COLO829 (cell line): ENCODE results near the gene CTSF.
A peak's percentile ranks its signal among the peaks of the same experiment; 100 is the strongest.
"Not testable (repeated sequence)": the region's sequence is repeated elsewhere in the genome, so short reads cannot be mapped to it uniquely, and the experiment has no call there.

Experiments used
- DNase-seq: peaks from one replicate; pipeline ENCODE4 v3.0.0; 2012; ENCODE audit warnings: low spot score

The CTSF gene

DNA sequence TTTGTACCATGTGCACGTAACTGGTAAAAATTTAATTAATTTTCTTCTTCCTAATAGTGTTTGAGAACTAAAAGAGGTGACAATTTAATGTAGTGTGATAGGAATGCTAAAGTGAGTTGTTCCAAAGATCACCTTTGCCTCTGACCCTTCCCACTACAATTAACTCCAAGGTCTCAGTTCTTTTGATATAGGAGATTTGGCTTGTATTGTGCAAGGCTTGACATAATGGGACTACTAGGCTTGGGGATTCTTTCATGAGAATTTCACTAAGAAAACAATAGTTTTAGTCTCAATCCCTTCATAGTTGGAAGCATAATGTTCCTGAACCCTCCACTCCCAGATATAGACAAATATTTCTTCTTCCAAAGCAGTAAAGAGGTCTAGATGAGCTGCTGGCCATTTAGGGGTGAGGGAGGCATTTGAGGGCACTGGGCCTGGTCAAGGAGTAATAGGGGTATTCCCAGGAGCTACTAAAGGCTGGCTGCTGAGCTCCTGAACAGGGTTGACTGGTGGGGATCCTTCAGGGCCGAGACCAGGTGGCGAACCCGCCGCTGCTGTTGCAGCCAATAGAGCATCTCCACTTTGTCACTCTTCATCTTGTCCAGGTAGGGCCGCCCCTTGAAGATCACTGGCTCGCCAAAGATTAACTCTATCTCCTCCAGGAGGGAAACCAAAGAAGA, 21.7 kb upstream of the CTSF start:
- no peak for DNase-seq

DNA sequence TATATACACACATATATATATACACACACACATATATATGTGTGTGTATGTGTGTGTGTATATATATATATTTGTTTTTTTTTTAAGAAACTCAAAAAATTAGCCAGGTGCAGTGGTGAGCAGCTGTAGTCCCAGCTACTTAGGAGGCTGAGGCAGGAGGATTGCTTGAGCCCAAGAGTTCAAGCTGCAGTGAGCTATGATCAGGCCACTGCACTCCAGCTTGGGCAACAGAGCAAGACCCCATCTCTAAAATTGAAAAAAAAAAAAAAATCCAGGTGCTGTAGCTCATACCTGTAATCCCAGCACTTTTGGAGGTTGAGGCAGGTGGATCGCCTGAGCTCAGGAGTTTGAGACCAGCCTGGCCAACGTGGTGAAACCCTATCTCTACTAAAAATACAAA, 20.9 kb upstream of the CTSF start:
- DNase-seq, result not testable (repeated sequence)

DNA sequence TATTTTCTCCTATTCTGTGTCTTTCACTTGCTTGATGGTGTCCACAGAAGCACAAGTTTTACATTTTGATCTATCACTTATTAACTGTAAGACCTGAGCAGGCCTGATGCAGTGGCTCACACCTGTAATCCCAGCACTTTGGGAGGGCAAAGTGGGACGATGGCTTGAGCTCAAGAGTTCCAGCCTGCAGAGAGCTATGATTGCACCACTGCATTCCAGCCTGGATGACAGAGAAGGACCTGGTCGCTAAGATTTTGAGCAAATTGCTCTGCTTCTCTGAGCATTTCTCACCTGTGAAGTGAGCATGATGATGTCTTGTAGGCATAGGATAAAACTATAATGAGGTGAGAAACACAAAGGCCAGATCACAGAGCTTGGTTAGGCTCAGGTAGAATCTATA, 17.7 kb upstream of the CTSF start:
- DNase-seq, result no peak

DNA sequence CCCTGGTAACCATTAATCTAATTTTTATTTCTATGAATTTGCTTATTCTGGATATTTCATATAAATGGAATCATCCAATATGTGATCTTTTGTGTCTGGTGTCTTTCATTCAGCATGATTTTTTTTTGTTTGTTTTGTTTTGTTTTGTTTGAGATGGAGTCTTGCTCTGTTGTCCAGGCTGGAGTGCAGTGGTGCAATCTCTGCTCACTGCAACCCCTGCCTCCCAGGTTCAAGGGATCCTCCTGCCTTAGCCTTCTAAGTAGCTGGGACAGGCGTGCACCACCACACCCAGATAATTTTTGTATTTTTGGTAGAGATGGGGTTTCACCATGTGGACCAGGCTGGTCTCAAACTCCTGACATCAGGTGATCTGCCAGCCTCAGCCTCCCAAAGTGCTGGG, 17.0 kb upstream of the CTSF start:
- DNase-seq, result not testable (repeated sequence)

DNA sequence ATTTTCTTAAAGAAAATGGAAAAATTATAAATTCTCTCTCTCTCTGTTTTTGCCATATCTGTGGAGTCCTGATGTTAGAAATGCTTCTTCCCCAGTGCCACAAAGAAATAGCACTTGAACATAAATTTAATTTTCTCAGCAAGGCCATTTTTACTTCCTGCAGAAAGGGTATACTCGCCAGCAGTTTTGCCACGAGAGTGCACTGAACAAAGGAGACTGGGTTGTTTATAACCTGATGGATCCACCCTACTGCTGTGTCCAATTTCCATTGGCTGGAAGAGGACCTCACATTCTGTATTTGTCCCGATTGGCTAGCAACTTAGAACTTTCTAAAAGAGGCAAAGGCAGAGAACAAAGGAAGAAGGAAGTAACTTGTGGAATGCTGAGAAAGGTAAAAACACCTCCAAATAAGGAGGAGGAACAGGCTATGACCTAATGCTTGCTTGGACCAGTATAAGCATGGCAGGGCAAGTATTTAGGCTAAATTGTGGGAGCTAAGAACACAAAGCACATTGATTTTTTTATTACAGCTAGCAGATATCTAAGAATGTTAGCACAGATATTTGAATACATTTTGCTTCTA, 14.2 kb upstream of the CTSF start:
- DNase-seq, result not testable (repeated sequence)

DNA sequence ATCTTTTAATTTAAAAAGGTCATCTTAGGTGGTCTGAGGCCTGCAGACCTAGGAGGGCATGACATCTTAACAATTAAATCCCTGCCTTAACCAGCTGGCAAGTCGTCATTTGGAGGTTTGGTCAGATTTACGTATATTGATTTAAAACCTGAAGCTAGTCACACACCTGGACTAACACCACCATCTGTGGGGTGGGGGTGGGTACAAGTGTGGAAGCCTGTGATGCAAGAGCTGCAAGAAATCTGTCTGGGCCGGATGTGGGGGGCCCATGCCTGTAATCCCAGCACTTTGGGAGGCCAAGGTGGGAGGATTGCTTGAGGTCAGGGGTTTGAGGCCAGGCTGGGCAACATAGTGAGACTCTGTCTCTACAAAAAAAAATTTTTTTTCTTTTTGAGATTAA, 12.9 kb upstream of the CTSF start:
- no peak for DNase-seq

DNA sequence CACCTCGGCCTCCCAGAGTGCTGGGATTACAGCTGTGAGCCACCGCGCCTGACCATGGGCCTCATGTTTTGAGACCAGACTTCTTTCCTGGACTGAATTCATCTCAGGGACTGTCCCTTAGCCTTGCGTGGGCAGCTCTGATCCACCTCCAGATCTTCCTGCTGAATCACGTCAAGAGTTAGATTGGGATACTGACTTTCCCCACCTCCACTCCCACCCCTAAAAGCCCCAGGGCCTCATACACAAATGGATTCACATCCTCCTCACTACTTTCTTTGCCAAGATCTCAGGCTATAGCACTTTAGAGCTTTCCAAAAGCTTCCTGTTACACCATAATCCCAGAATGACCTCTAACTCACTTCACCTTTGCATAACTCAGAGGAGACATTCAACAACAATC, 12.4 kb upstream of the CTSF start:
- no peak for DNase-seq

DNA sequence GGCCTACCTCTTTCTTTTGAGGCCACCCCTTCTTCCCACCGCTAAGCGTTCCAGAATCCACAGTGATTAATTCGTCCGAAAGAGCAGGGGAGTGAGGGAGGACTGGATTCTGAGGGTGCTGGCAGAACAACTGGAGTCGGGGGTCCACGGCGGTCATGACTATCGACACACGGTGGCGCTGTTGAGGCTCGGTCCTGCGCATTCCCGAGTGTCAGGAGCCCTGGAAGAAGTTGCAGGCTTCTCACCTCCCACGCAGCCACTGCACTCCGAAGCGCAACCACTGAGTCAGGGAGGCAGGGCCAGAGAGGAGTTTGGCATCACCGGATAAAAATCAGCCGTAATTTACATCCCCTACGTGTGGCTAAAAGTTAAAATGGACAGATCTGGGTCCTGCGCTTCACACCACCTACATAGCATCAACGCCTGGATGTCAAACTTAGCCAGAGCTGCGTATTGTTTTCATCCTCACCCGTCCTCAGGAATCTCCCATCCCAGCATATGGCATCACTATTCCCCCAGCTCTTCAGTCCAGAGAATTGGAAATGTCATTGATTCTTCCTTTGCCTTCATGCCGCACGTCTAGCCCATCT, 10.7 kb upstream of the CTSF start:
- DNase-seq, result peak; percentile 77

DNA sequence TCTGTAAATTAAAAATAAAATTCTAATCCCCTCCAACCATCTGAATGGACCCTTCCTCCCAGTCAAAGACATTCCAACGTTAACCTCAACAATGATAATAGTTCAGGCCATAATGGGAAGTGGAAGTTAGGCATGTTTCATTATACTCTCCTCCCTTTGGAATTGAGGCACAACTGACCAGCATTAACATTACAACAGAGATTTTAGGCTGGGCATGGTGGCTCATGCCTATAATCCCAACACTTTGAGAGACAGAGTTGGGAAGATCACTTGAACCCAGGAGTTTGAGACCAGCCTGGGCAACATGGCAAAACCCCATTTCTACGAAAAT, 2.4 kb upstream of the CTSF start:
- no peak for DNase-seq

DNA sequence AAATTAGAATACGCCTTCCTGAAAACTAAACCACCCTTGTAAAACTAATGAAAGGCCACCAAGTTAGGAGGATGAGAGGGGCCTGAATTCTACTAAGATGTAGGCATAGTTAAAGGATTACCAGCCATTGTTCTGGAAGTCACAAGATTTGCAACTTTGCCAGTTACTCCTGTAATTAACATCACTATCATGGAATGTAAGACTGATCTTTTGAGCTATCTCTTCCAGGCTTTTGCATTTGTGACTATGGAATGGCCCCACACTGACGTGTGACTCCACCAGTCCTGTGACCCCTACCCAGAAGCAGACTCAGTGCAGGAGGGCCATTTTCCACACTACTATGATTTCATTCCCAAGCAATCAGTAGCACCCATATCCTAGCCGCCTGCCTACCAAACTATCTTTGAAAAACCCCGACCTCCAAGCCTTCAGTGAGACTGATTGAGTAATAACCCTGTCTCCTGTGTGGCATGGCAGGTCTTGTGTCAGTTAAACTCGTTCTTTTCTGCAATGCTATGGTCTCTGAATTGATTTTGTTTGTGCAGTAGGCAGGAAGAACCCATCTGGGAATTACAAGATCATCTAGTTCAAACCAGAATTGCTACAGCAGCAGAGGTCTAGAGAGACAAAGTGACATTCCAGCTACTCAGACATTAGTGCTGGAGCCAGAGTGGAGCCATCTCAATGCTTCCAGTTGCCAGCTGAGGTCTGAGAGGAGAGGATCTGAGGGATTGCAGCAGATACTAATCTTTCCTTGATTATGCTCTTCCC, 1.9 kb upstream of the CTSF start:
- no peak for DNase-seq

DNA sequence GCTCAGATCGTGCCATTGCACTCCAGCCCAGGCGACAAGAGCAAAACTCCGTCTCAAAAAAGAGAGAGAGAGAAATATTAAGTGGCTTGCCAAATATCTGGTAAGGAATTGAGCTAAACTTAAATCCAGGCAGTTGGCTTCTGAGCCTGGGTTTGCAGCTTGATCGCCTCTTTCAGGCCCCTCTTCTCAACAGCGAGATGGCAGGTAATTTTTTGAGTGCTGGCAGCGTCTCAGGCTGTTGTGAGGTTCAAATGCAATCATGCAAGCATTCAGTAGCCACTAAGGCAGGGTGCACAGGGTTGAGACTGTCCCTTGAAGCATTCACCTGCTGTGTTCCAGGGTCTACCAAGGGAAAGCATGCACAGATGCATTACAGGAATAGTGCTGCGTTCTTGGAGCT, 670 bp upstream of the CTSF start:
- no peak for DNase-seq

DNA sequence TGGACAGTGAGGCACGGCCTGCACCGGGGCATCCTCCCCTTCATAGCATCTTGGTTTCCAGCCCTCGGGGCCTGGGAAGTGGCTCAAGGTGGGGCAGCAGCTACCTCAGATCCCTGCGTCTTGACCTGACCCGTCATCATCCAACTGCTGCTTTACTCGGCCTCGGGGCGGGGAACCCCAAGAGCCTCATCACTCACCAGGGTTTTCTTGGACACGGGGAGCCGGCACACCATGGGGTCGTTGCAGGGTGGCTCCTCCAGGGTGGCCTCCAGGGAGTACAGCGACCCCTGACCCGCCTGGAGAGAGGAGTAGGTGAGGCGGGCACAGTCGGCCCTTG, 651 bp downstream of the CTSF start:
- DNase-seq, result no peak

DNA sequence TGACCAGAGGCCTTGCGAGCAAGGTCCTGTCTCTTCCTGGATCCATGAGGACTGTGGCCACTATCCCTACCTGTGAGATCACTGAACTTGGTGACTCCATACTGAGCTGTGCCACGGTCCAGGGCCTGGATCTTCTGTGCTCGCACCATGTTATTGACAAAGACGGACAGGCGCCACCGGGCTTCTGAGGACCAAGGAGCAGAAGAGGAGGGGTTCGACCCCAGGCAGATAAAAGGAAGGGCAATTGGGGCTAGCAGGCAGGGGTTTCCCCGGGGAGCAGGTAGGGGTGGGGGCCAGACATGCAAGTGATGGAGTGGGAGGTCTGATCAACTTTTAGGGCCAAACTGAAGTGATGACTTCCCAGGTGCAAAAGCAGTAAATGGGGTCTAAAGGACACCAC, 2.2 kb downstream of the CTSF start:
- no peak for DNase-seq

DNA sequence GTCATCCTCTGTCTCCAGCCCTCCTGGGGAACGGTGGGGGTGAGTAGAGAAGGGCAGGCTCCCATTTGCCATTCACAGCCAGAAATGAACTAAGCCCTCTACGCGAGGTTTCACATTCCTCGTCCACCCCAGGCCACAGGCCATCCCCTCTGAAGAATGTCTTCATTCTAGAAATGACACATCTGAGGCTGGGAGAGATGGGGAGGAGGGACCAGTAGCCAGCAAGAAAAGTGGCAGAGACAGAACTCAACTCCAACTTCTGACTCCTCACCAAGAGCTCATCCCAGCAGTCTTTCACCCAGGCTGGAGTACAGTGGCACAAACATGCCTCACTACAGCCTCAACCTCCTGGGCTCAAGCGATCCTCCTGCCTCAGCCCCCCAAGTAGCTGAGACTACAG, 3.4 kb downstream of the CTSF start:
- DNase-seq, result no peak

DNA sequence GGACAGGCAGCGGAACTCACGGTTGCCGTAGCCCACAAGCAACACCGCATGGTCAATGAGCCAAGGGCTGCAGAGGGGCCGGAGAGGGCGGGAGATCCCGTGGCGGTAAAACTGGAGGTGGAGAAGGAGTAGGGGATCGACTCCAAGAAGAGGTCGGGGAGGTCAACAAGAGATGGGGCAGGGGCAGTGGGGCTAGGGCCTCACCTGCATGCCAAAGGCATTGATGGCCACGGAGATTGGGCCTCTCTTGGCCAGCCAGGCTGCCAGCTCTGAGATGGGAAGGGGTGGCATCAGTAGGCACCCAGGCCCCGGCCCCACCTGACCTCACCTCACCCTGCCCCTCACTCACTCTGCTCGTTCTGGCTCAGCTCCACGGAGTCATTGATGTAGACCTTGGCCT, 3.9 kb downstream of the CTSF start:
- no peak for DNase-seq

DNA sequence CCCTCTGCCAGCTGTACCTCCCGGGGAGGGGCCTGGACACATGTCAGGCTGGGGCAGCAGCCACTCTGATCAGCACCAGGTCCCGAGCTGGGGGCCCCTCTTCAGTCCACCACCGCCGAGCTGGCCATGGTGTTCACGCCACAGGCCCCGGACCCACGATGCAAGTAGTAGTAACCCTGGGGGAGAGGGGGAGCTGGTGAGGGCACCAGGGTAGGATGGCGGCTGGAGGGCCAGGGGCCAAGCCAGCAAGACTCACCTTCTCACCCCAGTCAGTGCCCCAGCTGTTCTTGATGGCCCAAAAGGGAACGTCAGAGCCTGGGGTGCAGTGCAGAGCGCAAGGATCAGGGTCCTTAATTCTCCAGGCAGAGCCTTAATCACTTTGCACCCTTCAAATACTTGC, 4.6 kb downstream of the CTSF start:
- no peak for DNase-seq

DNA sequence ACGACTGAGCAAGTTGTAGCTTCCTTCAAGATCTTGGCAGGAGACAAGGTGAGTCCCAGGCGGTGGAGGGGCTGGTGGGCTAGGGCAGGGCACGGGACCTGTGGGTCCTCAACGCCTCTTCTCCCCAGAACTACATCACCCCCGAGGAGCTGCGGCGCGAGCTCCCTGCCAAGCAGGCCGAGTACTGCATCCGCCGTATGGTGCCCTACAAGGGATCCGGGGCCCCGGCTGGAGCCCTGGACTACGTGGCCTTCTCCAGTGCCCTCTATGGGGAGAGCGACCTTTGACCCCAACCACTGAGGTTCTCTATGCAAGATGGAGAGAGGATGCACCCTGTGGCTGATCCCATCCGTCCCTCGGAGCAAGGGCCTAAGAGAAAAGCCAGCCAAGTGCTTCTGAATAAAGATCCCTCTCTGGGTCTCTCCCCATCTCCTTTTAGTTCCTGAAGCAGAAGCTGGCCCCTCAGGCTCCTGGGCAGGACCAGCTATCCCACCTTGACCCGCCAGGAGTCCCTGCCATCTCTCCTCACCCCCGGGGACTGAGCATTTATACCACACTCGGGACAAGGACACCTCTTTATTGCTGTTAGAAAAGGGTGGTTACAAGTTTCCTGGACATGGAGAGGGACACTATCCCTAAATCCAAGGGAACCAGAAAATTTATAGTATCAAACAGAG, 5.4 kb downstream of the CTSF start:
- DNase-seq, result no peak

DNA sequence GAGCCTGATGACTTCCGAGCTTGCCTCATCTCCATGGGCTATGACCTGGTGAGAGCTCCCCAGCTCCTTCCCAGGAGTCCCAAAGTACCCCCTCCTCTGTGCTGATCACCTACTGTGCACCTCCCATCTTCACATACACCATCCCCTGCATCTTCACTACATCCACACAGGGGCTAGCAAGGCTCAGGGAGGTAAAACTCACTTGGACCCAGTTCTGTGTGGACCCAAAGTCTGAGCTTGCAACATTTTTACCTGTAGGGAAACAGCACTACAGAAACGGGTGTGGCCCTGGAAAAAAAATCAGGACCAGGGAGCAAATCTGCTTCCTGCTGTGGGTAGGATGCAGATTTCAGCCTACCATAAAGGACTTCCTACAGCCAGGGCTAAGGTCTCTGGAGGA, 6.1 kb downstream of the CTSF start:
- DNase-seq, result no peak

DNA sequence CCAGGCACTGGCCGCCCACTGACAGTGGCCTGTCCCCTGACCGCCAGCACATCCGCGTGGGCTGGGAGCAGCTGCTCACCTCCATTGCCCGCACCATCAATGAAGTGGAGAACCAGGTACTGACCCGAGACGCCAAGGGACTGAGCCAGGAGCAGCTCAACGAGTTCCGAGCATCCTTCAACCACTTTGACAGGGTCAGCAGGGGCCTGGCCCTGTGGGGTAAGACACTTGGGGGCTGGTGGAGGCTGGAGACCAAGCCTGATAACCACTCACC, 6.5 kb downstream of the CTSF start:
- DNase-seq, result no peak

DNA sequence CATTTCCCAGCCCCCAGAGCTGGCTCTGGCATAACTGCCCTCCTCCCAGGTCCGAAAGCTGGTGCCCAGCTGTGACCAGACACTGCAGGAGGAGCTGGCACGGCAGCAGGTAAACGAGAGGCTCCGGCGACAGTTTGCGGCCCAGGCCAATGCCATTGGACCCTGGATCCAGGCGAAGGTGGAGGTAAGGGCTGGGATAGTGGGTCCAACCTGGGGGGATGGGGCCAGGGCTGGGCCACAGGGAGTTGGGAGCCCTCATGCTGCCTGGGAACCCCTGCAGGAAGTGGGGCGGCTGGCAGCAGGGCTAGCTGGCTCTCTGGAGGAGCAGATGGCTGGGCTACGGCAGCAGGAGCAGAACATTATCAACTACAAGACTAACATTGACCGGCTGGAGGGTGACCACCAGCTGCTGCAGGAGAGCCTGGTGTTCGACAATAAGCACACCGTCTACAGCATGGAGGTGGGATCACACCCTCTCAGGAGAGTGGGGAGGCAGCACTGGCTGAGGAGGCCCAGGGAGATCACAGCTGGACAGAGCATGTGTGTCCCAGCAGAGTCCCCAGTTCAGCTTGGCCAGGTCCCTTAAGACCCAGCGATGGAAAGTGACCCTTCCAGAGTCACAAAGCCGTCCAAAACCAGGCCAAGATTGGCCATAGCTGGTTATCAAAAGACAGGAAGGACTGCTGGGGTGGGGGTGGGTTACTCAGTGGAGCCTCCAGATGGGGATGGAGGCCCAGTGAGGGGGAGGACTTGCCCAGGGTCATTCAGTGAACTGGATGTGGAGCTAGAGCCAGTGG, 7.0 kb downstream of the CTSF start:
- DNase-seq, result no peak

DNA sequence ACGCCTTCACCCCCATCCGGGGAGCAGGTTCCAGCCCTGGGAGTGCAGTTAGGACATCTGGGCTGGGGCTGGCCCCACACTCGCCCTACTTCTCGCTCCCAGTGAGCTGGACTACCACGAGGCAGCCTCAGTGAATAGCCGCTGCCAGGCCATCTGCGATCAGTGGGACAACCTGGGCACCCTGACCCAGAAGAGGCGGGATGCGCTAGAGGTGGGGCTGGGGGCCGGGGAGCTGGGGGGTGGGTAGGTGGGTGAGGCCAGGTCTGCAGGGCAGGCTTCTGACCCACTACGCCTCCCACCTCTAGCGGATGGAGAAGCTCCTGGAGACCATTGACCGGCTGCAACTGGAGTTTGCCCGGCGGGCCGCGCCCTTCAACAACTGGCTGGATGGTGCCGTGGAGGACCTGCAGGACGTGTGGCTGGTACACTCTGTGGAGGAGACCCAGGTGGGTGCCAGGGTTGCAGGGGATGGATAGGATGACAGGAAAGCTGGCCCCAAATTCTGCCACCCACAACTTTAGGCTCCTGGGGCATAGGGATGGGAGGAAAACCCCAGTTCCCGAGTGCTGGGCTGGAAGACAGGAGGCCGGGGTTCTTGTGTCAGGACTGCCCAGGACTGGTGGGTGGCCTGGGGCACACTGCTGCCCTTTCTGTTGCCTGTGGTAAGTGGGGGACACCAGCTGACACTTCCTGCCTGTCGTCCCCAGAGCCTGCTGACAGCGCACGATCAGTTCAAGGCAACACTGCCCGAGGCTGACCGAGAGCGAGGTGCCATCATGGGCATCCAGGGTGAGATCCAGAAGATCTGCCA, 8.3 kb downstream of the CTSF start:
- DNase-seq, result no peak
